ENCODE data around the gene TMTC4. TPM values are rescaled to one million over a fixed set of nuclear protein-coding genes. Genes with fewer than 3 reads are reported as not detected.

The TMTC4 gene
- total and polyA plus RNA-seq, 2 of the 4 experiments (the other 2 are of a cell fraction): 8.4 to 14.3 TPM

DNA sequence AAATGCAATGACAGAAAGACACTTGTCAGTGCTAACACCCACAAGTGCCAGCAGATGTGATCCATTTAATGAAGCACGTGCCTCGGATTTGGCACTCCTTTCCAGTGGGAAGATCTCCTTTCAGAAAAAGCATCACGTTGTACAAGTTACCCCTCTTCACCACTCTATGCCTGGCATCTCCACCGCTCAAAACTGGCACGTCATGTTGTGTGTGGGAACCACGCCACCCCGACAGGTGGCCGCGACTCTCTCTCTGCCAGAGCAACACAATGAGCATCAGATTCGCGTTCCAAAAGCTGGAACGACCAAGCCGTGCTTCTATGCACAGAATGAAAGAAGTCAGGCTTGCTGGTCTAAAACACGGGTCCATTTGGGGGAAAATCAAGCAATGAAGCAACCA, 24.3 kb downstream of the TMTC4 start:
- Histone ChIP-seq H3K27ac (ENCODE audit: insufficient read depth, low read length) (no peak overlapping the region), H3K79me1 (ENCODE audit: low read depth in 1 of 2, low read length in 2 of 2) (no peaks in the 10 kb centered on the region), H4K5ac (ENCODE audit: low read depth, low read length) (no peak overlapping the region), H3K4me3 (ENCODE audit: insufficient read depth, low read depth, low read length) (no peak overlapping the region), H3K4me2 (ENCODE audit: low read depth, low read length) (no peak overlapping the region), H2BK5ac (ENCODE audit: low read depth, low read length, poor library complexity, severe bottlenecking) (no peak overlapping the region), H4K8ac (ENCODE audit: low read depth in 2 of 2, low read length in 2 of 2) (no peak overlapping the region), H3K18ac (ENCODE audit: low read depth, low read length) (no peak overlapping the region), H4K20me1 (ENCODE audit: insufficient read depth, low read length) (no peaks in the 10 kb centered on the region), H3K14ac (replicated peaks; ENCODE audit: low read depth, low read length) (no peak overlapping the region), H3K9me3 (ENCODE audit: control insufficient read depth, insufficient read depth, low read length) (no peaks in the 10 kb centered on the region), H3K23ac (ENCODE audit: low read depth, low read length) (no peak overlapping the region), H2BK120ac (ENCODE audit: low read depth, low read length) (no peak overlapping the region), H4K91ac (ENCODE audit: insufficient read depth, low read depth, low read length) (no peak overlapping the region), H3K36me3 (ENCODE audit: control insufficient read depth, insufficient read depth, low read length) (peaks cover 1% of the 10 kb centered on the region; the same call in 1 of the 2 replicates), H3K4me1 (ENCODE audit: control insufficient read depth, insufficient read depth, low read length) (no peaks in the 10 kb centered on the region), H3K4ac (ENCODE audit: low read depth, low read length) (no peak overlapping the region), H2AK9ac (replicated peaks; ENCODE audit: low read depth, low read length, poor library complexity) (peak overlapping the region; percentile 34), H2AK5ac (ENCODE audit: low read depth, low read length) (no peak overlapping the region), H3K9me1 (ENCODE audit: insufficient read depth, low read length) (peaks cover 4% of the 10 kb centered on the region; the same call in 1 of the 2 replicates), H3K9ac (ENCODE audit: low read depth, low read length) (no peak overlapping the region), H2AFZ (replicated peaks; ENCODE audit: low read length, poor library complexity) (peak overlapping the region; percentile 44), H3K27me3 (ENCODE audit: control insufficient read depth, insufficient read depth, low read length) (no peaks in the 10 kb centered on the region), H2BK20ac (ENCODE audit: low read depth, low read length) (no peak overlapping the region), H2BK15ac (ENCODE audit: low read depth, low read length) (no peak overlapping the region), H3K56ac (ENCODE audit: extremely low read depth, insufficient read depth, low read length) (no peak overlapping the region)
- WGBS, 2 experiments (ENCODE audit: extremely low coverage in 2 of 2, insufficient read length in 1 of 2): 92% methylated on average over 12 of the region's 14 CpGs; no CpG with 5 or more reads in 1 of the 2 experiments
- TF ChIP-seq RFX5 (IDR thresholded peaks at IDR 0.05; ENCODE audit: low read depth, low read length): no peak
- TF ChIP-seq NFE2L2 (IDR thresholded peaks at IDR 0.05; ENCODE audit: low read depth, low read length): no peak
- no peak for TF ChIP-seq BHLHE40 (IDR thresholded peaks at IDR 0.05; ENCODE audit: low read depth, low read length)
- TF ChIP-seq SMC3 (IDR thresholded peaks at IDR 0.05; ENCODE audit: low read depth, low read length): no peak
- no peak for TF ChIP-seq MXI1 (IDR thresholded peaks at IDR 0.05; ENCODE audit: borderline replicate concordance, low read depth, low read length)
- TF ChIP-seq, protein P1, sequence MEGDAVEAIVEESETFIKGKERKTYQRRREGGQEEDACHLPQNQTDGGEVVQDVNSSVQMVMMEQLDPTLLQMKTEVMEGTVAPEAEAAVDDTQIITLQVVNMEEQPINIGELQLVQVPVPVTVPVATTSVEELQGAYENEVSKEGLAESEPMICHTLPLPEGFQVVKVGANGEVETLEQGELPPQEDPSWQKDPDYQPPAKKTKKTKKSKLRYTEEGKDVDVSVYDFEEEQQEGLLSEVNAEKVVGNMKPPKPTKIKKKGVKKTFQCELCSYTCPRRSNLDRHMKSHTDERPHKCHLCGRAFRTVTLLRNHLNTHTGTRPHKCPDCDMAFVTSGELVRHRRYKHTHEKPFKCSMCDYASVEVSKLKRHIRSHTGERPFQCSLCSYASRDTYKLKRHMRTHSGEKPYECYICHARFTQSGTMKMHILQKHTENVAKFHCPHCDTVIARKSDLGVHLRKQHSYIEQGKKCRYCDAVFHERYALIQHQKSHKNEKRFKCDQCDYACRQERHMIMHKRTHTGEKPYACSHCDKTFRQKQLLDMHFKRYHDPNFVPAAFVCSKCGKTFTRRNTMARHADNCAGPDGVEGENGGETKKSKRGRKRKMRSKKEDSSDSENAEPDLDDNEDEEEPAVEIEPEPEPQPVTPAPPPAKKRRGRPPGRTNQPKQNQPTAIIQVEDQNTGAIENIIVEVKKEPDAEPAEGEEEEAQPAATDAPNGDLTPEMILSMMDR (conservative IDR thresholded peaks at IDR 0.05; ENCODE audit: low read depth, low read length): no peak
- TF ChIP-seq POLR2A (IDR thresholded peaks at IDR 0.05; ENCODE audit: low read depth, low read length): no peak
- TF ChIP-seq RCOR1 (IDR thresholded peaks at IDR 0.05; ENCODE audit: insufficient replicate concordance, low read length): no peak
- no peak for TF ChIP-seq CEBPB (IDR thresholded peaks at IDR 0.05; ENCODE audit: low read depth, low read length)
- TF ChIP-seq, protein P2, sequence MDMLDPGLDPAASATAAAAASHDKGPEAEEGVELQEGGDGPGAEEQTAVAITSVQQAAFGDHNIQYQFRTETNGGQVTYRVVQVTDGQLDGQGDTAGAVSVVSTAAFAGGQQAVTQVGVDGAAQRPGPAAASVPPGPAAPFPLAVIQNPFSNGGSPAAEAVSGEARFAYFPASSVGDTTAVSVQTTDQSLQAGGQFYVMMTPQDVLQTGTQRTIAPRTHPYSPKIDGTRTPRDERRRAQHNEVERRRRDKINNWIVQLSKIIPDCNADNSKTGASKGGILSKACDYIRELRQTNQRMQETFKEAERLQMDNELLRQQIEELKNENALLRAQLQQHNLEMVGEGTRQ (IDR thresholded peaks at IDR 0.05; ENCODE audit: low read depth, low read length): no peak
- dilution Hi-C loops (cut with HindIII; ENCODE audit: low sequenced_read_pairs, unreplicated experiment) (no loop called here), intact Hi-C loops (cut with micrococcal nuclease) (no loop called here), in situ Hi-C loops (cut with MboI; ENCODE audit: low sequenced_read_pairs) (no loop called here)
- CTCF ChIA-PET: no interaction called here
- DNase-seq (no peak), ATAC-seq (ENCODE audit: low read depth) (no peak)
- POLR2A ChIA-PET (ENCODE audit: unreplicated experiment): no interaction called here
- BruUV-seq (replicated peaks): no TSS peak

Data from IMR-90 (cell line).